DOHH2 (cell line): ENCODE measurements around the gene PSEN2.

Experiments used
- H3F3A ChIP-seq: fragments of 200-600 bp; sonication (generic), shearing (Covaris generic); 2 replicates; pipeline ENCODE4 v1.6.0; 2016; ENCODE audit warnings: antibody characterized with exemption, mild to moderate bottlenecking; ENCODE audit not compliant: control insufficient read depth, insufficient read depth
- H3K27ac ChIP-seq: fragments of 200-600 bp; sonication (generic); 2 replicates; pipeline ENCODE4 v1.5.1; 2014; ENCODE audit warnings: low read depth, mild to moderate bottlenecking, low read length, moderate library complexity
- H3K27me3 ChIP-seq: fragments of 200-600 bp; sonication (generic); 2 replicates; pipeline ENCODE4 v1.6.1; 2014; ENCODE audit warnings: mild to moderate bottlenecking, low read length, mixed read lengths; ENCODE audit not compliant: control insufficient read depth
- H3K36me3 ChIP-seq: fragments of 200-600 bp; sonication (generic); 2 replicates; pipeline ENCODE4 v1.6.1; 2014; ENCODE audit warnings: mild to moderate bottlenecking, low read length, moderate library complexity, mixed read lengths; ENCODE audit not compliant: control insufficient read depth
- H3K4me1 ChIP-seq: fragments of 200-600 bp; sonication (generic); 2 replicates; pipeline ENCODE4 v1.6.1; 2014; ENCODE audit warnings: mild to moderate bottlenecking, low read length, mixed read lengths; ENCODE audit not compliant: control insufficient read depth
- H3K4me2 ChIP-seq: fragments of 200-600 bp; sonication (generic); 2 replicates; pipeline ENCODE4 v1.6.0; 2014; ENCODE audit warnings: mild to moderate bottlenecking, low read length, moderate library complexity
- H3K4me3 ChIP-seq: fragments of 200-600 bp; sonication (generic); 2 replicates; pipeline ENCODE4 v1.5.1; 2014; ENCODE audit warnings: mild to moderate bottlenecking, low read length, mixed read lengths
- H3K79me2 ChIP-seq: fragments of 200-600 bp; sonication (generic); 2 replicates; pipeline ENCODE4 v1.6.1; 2014; ENCODE audit warnings: mild to moderate bottlenecking, low read length, mixed read lengths; ENCODE audit not compliant: control insufficient read depth
- H3K9me2 ChIP-seq: fragments of 200-600 bp; sonication (generic); replicated peaks from 2 replicates; pipeline ENCODE4 v1.6.1; 2014; ENCODE audit warnings: mild to moderate bottlenecking, low read length, mixed read lengths; ENCODE audit not compliant: control insufficient read depth
- H3K9me3 ChIP-seq: fragments of 200-600 bp; sonication (generic); 2 replicates; pipeline ENCODE4 v1.6.1; 2014; ENCODE audit warnings: antibody characterized with exemption, low read length, mixed read lengths; ENCODE audit not compliant: control insufficient read depth, insufficient read depth
- H4K20me1 ChIP-seq: fragments of 200-600 bp; sonication (generic); 2 replicates; pipeline ENCODE4 v1.6.0; 2014; ENCODE audit warnings: low read depth, mild to moderate bottlenecking, antibody characterized with exemption, low read length, moderate library complexity; ENCODE audit not compliant: control insufficient read depth, insufficient read depth
- CTCF ChIP-seq: fragments of 200-600 bp; sonication (generic); IDR thresholded peaks from one replicate; pipeline ENCODE4 v1.5.1; 2014; ENCODE audit warnings: antibody characterized with exemption, mild to moderate bottlenecking, low read depth, low read length; ENCODE audit not compliant: poor library complexity, severe bottlenecking
- EZH2phosphoT487 ChIP-seq: fragments of 200-600 bp; sonication (generic); IDR thresholded peaks from 2 replicates; pipeline ENCODE4 v1.6.1; 2017; ENCODE audit warnings: borderline replicate concordance, mild to moderate bottlenecking, antibody characterized with exemption, low read length, moderate library complexity, mixed read lengths

Gene PSEN2

DNA sequence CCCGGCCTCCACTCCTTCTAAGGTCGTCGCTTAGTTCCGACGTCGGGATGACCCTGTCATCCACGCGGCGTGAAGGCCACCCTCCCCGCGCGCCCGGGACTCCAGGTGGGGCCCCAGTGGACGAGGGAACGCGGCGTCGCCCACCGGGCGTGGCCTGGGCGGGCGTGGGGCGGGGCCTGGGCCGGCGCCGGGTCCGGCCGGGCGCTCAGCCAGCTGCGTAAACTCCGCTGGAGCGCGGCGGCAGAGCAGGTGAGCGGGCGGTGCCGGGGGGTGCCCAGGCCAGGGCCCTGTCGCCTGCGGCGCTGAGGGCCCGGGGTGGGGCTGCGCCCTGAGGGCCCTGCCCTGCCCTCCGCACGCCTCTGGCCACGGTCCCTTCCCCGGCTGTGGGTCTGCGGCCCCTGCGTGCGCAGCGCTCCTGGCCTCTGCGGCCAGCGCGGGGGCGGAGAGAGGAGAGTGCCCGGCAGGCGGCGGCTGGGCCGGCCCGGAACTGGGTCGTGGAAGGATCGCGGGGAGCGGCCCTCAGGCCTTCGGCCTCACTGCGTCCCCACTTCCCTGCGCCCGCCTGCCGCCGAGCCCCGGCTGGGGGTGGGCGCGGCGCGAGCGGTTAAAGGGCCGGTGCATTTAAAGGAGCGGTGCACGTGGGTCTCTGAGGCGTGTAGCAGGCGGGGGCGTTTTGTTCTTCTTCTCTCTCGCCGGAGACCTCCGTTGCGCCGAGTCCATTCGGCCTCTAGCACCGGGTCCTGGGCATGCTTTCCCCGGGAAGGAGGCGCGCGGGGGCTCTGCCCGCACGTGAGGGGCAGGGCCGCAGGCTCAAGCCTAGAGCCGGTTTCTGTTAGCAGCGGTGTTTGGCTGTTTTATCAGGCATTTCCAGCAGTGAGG lies at the start of gene PSEN2:
PSEN2 (plus strand) TSS at position 216 of the 879 bp plus-strand sequence. CDS start 11,292 bp downstream, outside the sequence.
- TF ChIP-seq CTCF: no peak
- TF ChIP-seq EZH2phosphoT487: no peak
- H3K4me3 ChIP-seq: peak within 1 kb of the TSS; percentile 71
- no peaks in the 10 kb centered on the region for H3K36me3 ChIP-seq
- H3F3A ChIP-seq: no peaks in the 10 kb centered on the region
- peak within 1 kb of the TSS; percentile 90 for H3K4me2 ChIP-seq
- H3K9me3 ChIP-seq: no peaks in the 10 kb centered on the region
- peaks cover 20% of the 10 kb centered on the region; the same call in 1 of the 2 replicates for H3K27me3 ChIP-seq
- peaks cover 12% of the 10 kb centered on the region for H3K4me1 ChIP-seq
- H3K27ac ChIP-seq: no peak within 1 kb of the TSS
- H3K9me2 ChIP-seq: no peaks in the 10 kb centered on the region
- H3K79me2 ChIP-seq: no peaks in the 10 kb centered on the region
- H4K20me1 ChIP-seq: no peaks in the 10 kb centered on the region

GRCh38 chr1:226820941-226821718 lies 49.3 kb upstream of the PSEN2 start:
- Histone ChIP-seq H3K9me2 (no peaks in the 10 kb centered on the region), H3K4me1 (peaks cover 38% of the 10 kb centered on the region), H3F3A (no peaks in the 10 kb centered on the region), H3K4me2 (no peak overlapping the region), H3K27ac (no peak overlapping the region), H3K27me3 (no peaks in the 10 kb centered on the region), H4K20me1 (no peaks in the 10 kb centered on the region), H3K79me2 (no peaks in the 10 kb centered on the region), H3K9me3 (no peaks in the 10 kb centered on the region), H3K36me3 (no peaks in the 10 kb centered on the region), H3K4me3 (no peak overlapping the region)
- no peak for TF ChIP-seq CTCF
- TF ChIP-seq EZH2phosphoT487: no peak

GRCh38 chr1:226821719-226822085 lies 48.7 kb upstream of the PSEN2 start:
- H3K4me2 ChIP-seq: no peak overlapping the region
- peaks cover 43% of the 10 kb centered on the region for H3K4me1 ChIP-seq
- H3K79me2 ChIP-seq: no peaks in the 10 kb centered on the region
- H3K36me3 ChIP-seq: no peaks in the 10 kb centered on the region
- no peaks in the 10 kb centered on the region for H4K20me1 ChIP-seq
- no peaks in the 10 kb centered on the region for H3K9me3 ChIP-seq
- H3K9me2 ChIP-seq: no peaks in the 10 kb centered on the region
- H3F3A ChIP-seq: no peaks in the 10 kb centered on the region
- TF ChIP-seq EZH2phosphoT487 (no peak), CTCF (no peak)
- H3K27me3 ChIP-seq: no peaks in the 10 kb centered on the region
- H3K4me3 ChIP-seq: no peak overlapping the region
- H3K27ac ChIP-seq: no peak overlapping the region
